ENCODE data around the gene SERPINB11.
"Not testable (repeated sequence)": the region's sequence is repeated elsewhere in the genome, so short reads cannot be mapped to it uniquely, and the experiment has no call there.

SERPINB11 gene

GRCh38 chr18:63725682-63726480, 23.1 kb downstream of the SERPINB11 start:
- DNase-seq (ENCODE audit: low spot score), result no peak

GRCh38 chr18:63730773-63731172, 28.0 kb downstream of the SERPINB11 start:
- DNase-seq (ENCODE audit: low spot score), result no peak

- no peak for DNase-seq (ENCODE audit: low spot score)
Measured at GRCh38 chr18:63731215-63731614, 28.5 kb downstream of the SERPINB11 start.

GRCh38 chr18:63736876-63737275, 34.1 kb downstream of the SERPINB11 start:
- no peak for DNase-seq (ENCODE audit: low spot score)

GRCh38 chr18:63741769-63742168, 39.0 kb downstream of the SERPINB11 start:
- no peak for DNase-seq (ENCODE audit: low spot score)

- DNase-seq (ENCODE audit: low spot score), result no peak
Measured at GRCh38 chr18:63747006-63747405, 44.2 kb downstream of the SERPINB11 start.

GRCh38 chr18:63749489-63749888, 46.7 kb downstream of the SERPINB11 start:
- DNase-seq (ENCODE audit: low spot score), result no peak

GRCh38 chr18:63752636-63753035, 49.9 kb downstream of the SERPINB11 start:
- no peak for DNase-seq (ENCODE audit: low spot score)

GRCh38 chr18:63753676-63754075, 50.9 kb downstream of the SERPINB11 start:
- DNase-seq (ENCODE audit: low spot score), result no peak

- no peak for DNase-seq (ENCODE audit: low spot score)
Measured at GRCh38 chr18:63757541-63757940, 54.8 kb downstream of the SERPINB11 start.

- no peak for DNase-seq (ENCODE audit: low spot score)
Measured at GRCh38 chr18:63758615-63759240, 56.0 kb downstream of the SERPINB11 start.

GRCh38 chr18:63759786-63760185, 57.0 kb downstream of the SERPINB11 start:
- not testable (repeated sequence) for DNase-seq (ENCODE audit: low spot score)

GRCh38 chr18:63762518-63762917, 59.8 kb downstream of the SERPINB11 start:
- DNase-seq (ENCODE audit: low spot score), result no peak

- no peak for DNase-seq (ENCODE audit: low spot score)
Measured at GRCh38 chr18:63763831-63764600, 61.3 kb downstream of the SERPINB11 start.

GRCh38 chr18:63765837-63766236, 63.1 kb downstream of the SERPINB11 start:
- no peak for DNase-seq (ENCODE audit: low spot score)

All from hematopoietic multipotent progenitor cell treated with erythropoietin and hydrocortisone succinate and interleukin-3 and kit ligand, for 17 days (in vitro differentiated cells).